H9 (cell line): ENCODE measurements around the gene FAAH. TPM values are rescaled to one million over a fixed set of nuclear protein-coding genes. Genes with fewer than 3 reads are reported as not detected.

Source experiments
- DNase-seq: peaks from one replicate; pipeline ENCODE4 v3.0.0-alpha.2; 2017
- H2AFZ ChIP-seq: one replicate; pipeline ENCODE4 v1.6.1; 2013; ENCODE audit warnings: mild to moderate bottlenecking, low read length, control low read depth, moderate library complexity
- H2AK5ac ChIP-seq: 2 replicates; pipeline ENCODE4 v1.6.1; 2013; ENCODE audit warnings: low read length, control low read depth, mixed read lengths; ENCODE audit not compliant: insufficient read length
- H2BK120ac ChIP-seq: one replicate; pipeline ENCODE4 v1.6.1; 2013; ENCODE audit warnings: low read depth, mild to moderate bottlenecking, low read length, control low read depth, inconsistent platforms; ENCODE audit not compliant: poor library complexity, severe bottlenecking
- H2BK12ac ChIP-seq: 2 replicates; pipeline ENCODE4 v1.6.1; 2013; ENCODE audit warnings: low read length, control low read depth, mixed read lengths, low read depth; ENCODE audit not compliant: insufficient read length
- H2BK15ac ChIP-seq: 2 replicates; pipeline ENCODE4 v1.6.1; 2013; ENCODE audit warnings: low read depth, low read length, control low read depth
- H2BK20ac ChIP-seq: one replicate; pipeline ENCODE4 v1.6.1; 2013; ENCODE audit warnings: low read depth, mild to moderate bottlenecking, low read length, control low read depth, inconsistent platforms; ENCODE audit not compliant: poor library complexity, severe bottlenecking
- H2BK5ac ChIP-seq: 2 replicates; pipeline ENCODE4 v1.6.1; 2013; ENCODE audit warnings: low read length, control low read depth, mixed read lengths; ENCODE audit not compliant: insufficient read length
- H3K14ac ChIP-seq: 2 replicates; pipeline ENCODE4 v1.6.1; 2013; ENCODE audit warnings: low read length, control low read depth; ENCODE audit not compliant: insufficient read depth
- H3K18ac ChIP-seq: 2 replicates; pipeline ENCODE4 v1.6.1; 2013; ENCODE audit warnings: low read depth, mild to moderate bottlenecking, mixed read lengths, low read length, control low read depth; ENCODE audit not compliant: insufficient read length
- H3K23ac ChIP-seq: 2 replicates; pipeline ENCODE4 v1.6.1; 2013; ENCODE audit warnings: low read length, control low read depth, mixed read lengths, low read depth; ENCODE audit not compliant: insufficient read length
- H3K23me2 ChIP-seq: 2 replicates; pipeline ENCODE4 v1.6.1; 2013; ENCODE audit warnings: low read depth, mild to moderate bottlenecking, mixed read lengths, low read length, control low read depth; ENCODE audit not compliant: insufficient read length, poor library complexity, severe bottlenecking
- H3K27ac ChIP-seq: 2 replicates; pipeline ENCODE4 v1.5.1; 2013; ENCODE audit warnings: low read length, control low read depth, mixed read lengths, low read depth; ENCODE audit not compliant: insufficient read length
- H3K27me3 ChIP-seq: 2 replicates; pipeline ENCODE4 v1.6.1; 2013; ENCODE audit warnings: low read length, control low read depth, inconsistent platforms; ENCODE audit not compliant: insufficient read depth
- H3K4ac ChIP-seq: 2 replicates; pipeline ENCODE4 v1.6.1; 2013; ENCODE audit warnings: low read depth, mild to moderate bottlenecking, control low read depth, inconsistent platforms, low read length, moderate library complexity
- H3K4me1 ChIP-seq: 2 replicates; pipeline ENCODE4 v1.6.1; 2013; ENCODE audit warnings: low read length, control low read depth, inconsistent platforms; ENCODE audit not compliant: insufficient read depth
- H3K4me2 ChIP-seq: 2 replicates; pipeline ENCODE4 v1.6.1; 2013; ENCODE audit warnings: low read length, control low read depth, mixed read lengths; ENCODE audit not compliant: insufficient read length, insufficient read depth
- H3K56ac ChIP-seq: 2 replicates; pipeline ENCODE4 v1.6.1; 2013; ENCODE audit warnings: low read depth, mild to moderate bottlenecking, mixed read lengths, low read length, control low read depth; ENCODE audit not compliant: insufficient read length
- H3K79me1 ChIP-seq: 2 replicates; pipeline ENCODE4 v1.6.1; 2013; ENCODE audit warnings: low read depth, mild to moderate bottlenecking, moderate library complexity, low read length, control low read depth, inconsistent platforms; ENCODE audit not compliant: insufficient read depth, poor library complexity, severe bottlenecking
- H3K79me2 ChIP-seq: 2 replicates; pipeline ENCODE4 v1.6.1; 2013; ENCODE audit warnings: low read length, control low read depth, inconsistent platforms; ENCODE audit not compliant: insufficient read depth
- H3K9ac ChIP-seq: 2 replicates; pipeline ENCODE4 v1.6.1; 2013; ENCODE audit warnings: low read length, control low read depth, mixed read lengths; ENCODE audit not compliant: insufficient read length; ENCODE audit errors: extremely low read depth
- H3K9me3 ChIP-seq: one replicate; pipeline ENCODE4 v1.6.1; 2013; ENCODE audit warnings: low read depth, low read length, inconsistent platforms; ENCODE audit not compliant: control insufficient read depth
- H3T11ph ChIP-seq: one replicate; pipeline ENCODE4 v1.6.1; 2013; ENCODE audit warnings: mild to moderate bottlenecking, low read length, control low read depth, inconsistent platforms
- H4K20me1 ChIP-seq: one replicate; pipeline ENCODE4 v1.6.1; 2013; ENCODE audit not compliant: control insufficient read depth, insufficient read length, insufficient read depth
- H4K5ac ChIP-seq: 2 replicates; pipeline ENCODE4 v1.6.1; 2013; ENCODE audit warnings: low read depth, mild to moderate bottlenecking, mixed read lengths, low read length, control low read depth; ENCODE audit not compliant: insufficient read length
- H4K8ac ChIP-seq: replicated peaks from 2 replicates; pipeline ENCODE4 v1.6.1; 2013; ENCODE audit warnings: low read length, control low read depth, mixed read lengths, low read depth; ENCODE audit not compliant: insufficient read length
- H4K91ac ChIP-seq: 2 replicates; pipeline ENCODE4 v1.6.1; 2013; ENCODE audit warnings: low read depth, mild to moderate bottlenecking, moderate library complexity, mixed read lengths, low read length, control low read depth; ENCODE audit not compliant: insufficient read length
- H3K27ac Mint-ChIP-seq, 3 experiments: 2 replicates in 2 of 3; 3 replicates in 1 of 3; pipeline ENCODE4 v1.8.0; 2020 to 2021; ENCODE audit warnings: mixed read lengths in 3 of 3, mild to moderate bottlenecking in 1 of 3, moderate library complexity in 1 of 3
- H3K27me3 Mint-ChIP-seq: 2 replicates; pipeline ENCODE4 v1.8.0; 2021; ENCODE audit warnings: low read depth, mild to moderate bottlenecking, moderate library complexity, mixed read lengths
- H3K36me3 Mint-ChIP-seq, 3 experiments: 2 replicates in 2 of 3; 3 replicates in 1 of 3; pipeline ENCODE4 v1.8.0; 2020 to 2021; ENCODE audit warnings: low read depth in 3 of 3, mixed read lengths in 3 of 3; ENCODE audit not compliant: insufficient read depth in 1 of 3
- H3K4me1 Mint-ChIP-seq, 2 experiments: 2 replicates each; pipeline ENCODE4 v1.8.0; 2020; ENCODE audit warnings: mixed read lengths in 2 of 2
- H3K4me3 Mint-ChIP-seq, 2 experiments: 2 replicates in 1 of 2; 3 replicates in 1 of 2; pipeline ENCODE4 v1.8.0; 2020 to 2021; ENCODE audit warnings: mild to moderate bottlenecking in 2 of 2, mixed read lengths in 2 of 2, moderate library complexity in 1 of 2
- H3K9me3 Mint-ChIP-seq, 2 experiments: 2 replicates in 1 of 2; 3 replicates in 1 of 2; pipeline ENCODE4 v1.8.0; 2020; ENCODE audit warnings: mild to moderate bottlenecking in 2 of 2, mixed read lengths in 2 of 2, moderate library complexity in 1 of 2
- WGBS: extraction: QIAGEN DNeasy Blood & Tissue Kit; methylation state at CpG from one replicate; pipeline ENCODE4 v1.1.7; 2013; ENCODE audit warnings: missing lambda C conversion rate, low lambda C conversion rate, mixed read lengths; ENCODE audit not compliant: insufficient read length; ENCODE audit errors: extremely low coverage; 5-methylcytosine and 5-hydroxymethylcytosine counted together
- total RNA-seq: library from RNA; stranded (reverse); gene quantifications from 2 replicates; pipeline ENCODE4 v1.2.1, GENCODE V29; 2021
- TF ChIP-seq, protein P1 (sequence below): fragments of 200-600 bp; sonication (generic); conservative IDR thresholded peaks from 3 replicates; pipeline ENCODE4 v1.8.0; 2021; ENCODE audit warnings: antibody characterized with exemption, mild to moderate bottlenecking

Gene FAAH
- total RNA-seq, 1 experiment from 2014 or later, result 18.9 TPM

DNA sequence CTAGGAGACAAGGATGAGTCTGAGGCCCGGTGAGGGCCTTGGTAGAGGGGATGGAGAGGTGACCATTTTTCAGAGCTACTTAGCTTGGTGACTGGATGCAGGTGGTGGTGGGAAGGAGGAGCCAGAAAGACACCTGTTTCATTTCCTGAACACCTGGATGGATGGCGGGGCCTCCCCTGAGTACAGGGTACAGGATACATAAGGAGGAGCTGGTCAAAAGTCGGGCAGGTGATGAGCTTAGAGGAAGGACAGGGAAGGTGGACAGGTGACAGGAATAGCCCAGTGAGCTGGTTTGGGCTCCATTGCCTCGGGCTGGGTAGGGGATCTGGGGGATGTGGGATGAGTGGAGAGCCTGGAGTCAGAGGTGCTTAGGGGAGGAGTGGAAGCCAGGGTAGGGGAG lies 6.3 kb downstream of the FAAH start:
- no peak overlapping the region for H2AFZ ChIP-seq
- TF ChIP-seq, protein P1, sequence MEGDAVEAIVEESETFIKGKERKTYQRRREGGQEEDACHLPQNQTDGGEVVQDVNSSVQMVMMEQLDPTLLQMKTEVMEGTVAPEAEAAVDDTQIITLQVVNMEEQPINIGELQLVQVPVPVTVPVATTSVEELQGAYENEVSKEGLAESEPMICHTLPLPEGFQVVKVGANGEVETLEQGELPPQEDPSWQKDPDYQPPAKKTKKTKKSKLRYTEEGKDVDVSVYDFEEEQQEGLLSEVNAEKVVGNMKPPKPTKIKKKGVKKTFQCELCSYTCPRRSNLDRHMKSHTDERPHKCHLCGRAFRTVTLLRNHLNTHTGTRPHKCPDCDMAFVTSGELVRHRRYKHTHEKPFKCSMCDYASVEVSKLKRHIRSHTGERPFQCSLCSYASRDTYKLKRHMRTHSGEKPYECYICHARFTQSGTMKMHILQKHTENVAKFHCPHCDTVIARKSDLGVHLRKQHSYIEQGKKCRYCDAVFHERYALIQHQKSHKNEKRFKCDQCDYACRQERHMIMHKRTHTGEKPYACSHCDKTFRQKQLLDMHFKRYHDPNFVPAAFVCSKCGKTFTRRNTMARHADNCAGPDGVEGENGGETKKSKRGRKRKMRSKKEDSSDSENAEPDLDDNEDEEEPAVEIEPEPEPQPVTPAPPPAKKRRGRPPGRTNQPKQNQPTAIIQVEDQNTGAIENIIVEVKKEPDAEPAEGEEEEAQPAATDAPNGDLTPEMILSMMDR, result no peak
- 0 out of 2 replicates have a peak, but pooled peaks cover under 1% of the 10 kb centered on the region for H3K27me3 ChIP-seq
- WGBS, result no CpG with 5 or more reads among the region's 4 CpGs
- no peak overlapping the region for H3K56ac ChIP-seq
- no peak overlapping the region; a peak in 1 of 5 replicates for H3K4me3 Mint-ChIP-seq
- H2BK5ac ChIP-seq, result no peak overlapping the region
- no peak overlapping the region for H2BK12ac ChIP-seq
- no peak overlapping the region for H3T11ph ChIP-seq
- no peaks in the 10 kb centered on the region; the same call in 1 of the 2 replicates for H3K79me2 ChIP-seq
- H4K20me1 ChIP-seq, result no peaks in the 10 kb centered on the region
- no peaks in the 10 kb centered on the region for H3K9me3 Mint-ChIP-seq
- no peak overlapping the region for H2BK120ac ChIP-seq
- H2BK20ac ChIP-seq, result no peak overlapping the region
- H3K27me3 Mint-ChIP-seq, result peaks cover 18% of the 10 kb centered on the region
- peaks cover 33 to 44% of the 10 kb centered on the region in 2 experiments for H3K4me1 Mint-ChIP-seq
- no peak overlapping the region for H3K9ac ChIP-seq
- H4K8ac ChIP-seq, result no peak overlapping the region
- no peaks in the 10 kb centered on the region for H3K9me3 ChIP-seq
- H3K23me2 ChIP-seq, result no peaks in the 10 kb centered on the region
- no peak overlapping the region for H2AK5ac ChIP-seq
- no peak overlapping the region for H2BK15ac ChIP-seq
- H3K4me2 ChIP-seq, result no peak overlapping the region
- no peak overlapping the region for H3K27ac ChIP-seq
- H3K4me1 ChIP-seq, result peaks cover 4% of the 10 kb centered on the region
- no peak overlapping the region for H3K23ac ChIP-seq
- no peaks in the 10 kb centered on the region for H3K79me1 ChIP-seq
- no peak overlapping the region for H4K5ac ChIP-seq
- H3K14ac ChIP-seq, result no peak overlapping the region
- peaks cover 0 to 4% (median 3%) of the 10 kb centered on the region in 3 experiments; a peak in 2 of 7 replicates for H3K36me3 Mint-ChIP-seq
- DNase-seq, result no peak
- no peak overlapping the region for H3K18ac ChIP-seq
- peak overlapping the region in 1 of 3 experiments; percentile 14; a peak in 2 of 7 replicates for H3K27ac Mint-ChIP-seq
- H3K4ac ChIP-seq, result no peak overlapping the region
- no peak overlapping the region for H4K91ac ChIP-seq
